CD14-positive monocyte (primary cell): ENCODE measurements around the gene TECPR2. TPM values are rescaled to one million over a fixed set of nuclear protein-coding genes. Genes with fewer than 3 reads are reported as not detected.
A peak's percentile ranks its signal among the peaks of the same experiment; 100 is the strongest.

Experiments used
- DNase-seq, 3 donors: peaks; one replicate each; pipeline ENCODE4 v3.0.0-alpha.2; 2011 to 2022
- H2AFZ ChIP-seq: 2 replicates; pipeline ENCODE4 v1.6.0; 2012; ENCODE audit warnings: mild to moderate bottlenecking, low read depth, low read length, inconsistent platforms; ENCODE audit not compliant: insufficient read depth, poor library complexity, severe bottlenecking
- H3K27ac ChIP-seq, 2 donors: 1 replicate in 1 of 2; 2 replicates in 1 of 2; pipeline ENCODE4 v1.5.1; 2012 to 2013; ENCODE audit warnings: low read length in 2 of 2, control low read depth in 1 of 2, inconsistent platforms in 1 of 2, low read depth in 1 of 2, mild to moderate bottlenecking in 1 of 2
- H3K27me3 ChIP-seq, 2 donors: one replicate each; pipeline versions ENCODE4 v1.6.0 to v1.6.1; 2011 to 2013; ENCODE audit warnings: low read length in 2 of 2; ENCODE audit not compliant: control insufficient read depth in 2 of 2, insufficient read depth in 2 of 2
- H3K36me3 ChIP-seq, 2 donors: replicated peaks in 1 of 2; 1 replicate in 1 of 2; 2 replicates in 1 of 2; pipeline versions ENCODE4 v1.5.1 to v1.6.1; 2012 to 2013; ENCODE audit warnings: low read length in 2 of 2, control low read depth in 1 of 2, inconsistent platforms in 1 of 2, mild to moderate bottlenecking in 1 of 2; ENCODE audit not compliant: insufficient read depth in 2 of 2, control insufficient read depth in 1 of 2
- H3K4me1 ChIP-seq, 2 donors: 1 replicate in 1 of 2; 2 replicates in 1 of 2; pipeline versions ENCODE4 v1.5.1 to v1.6.1; 2012 to 2013; ENCODE audit warnings: low read length in 2 of 2, control low read depth in 1 of 2, inconsistent platforms in 1 of 2, mild to moderate bottlenecking in 1 of 2, moderate library complexity in 1 of 2; ENCODE audit not compliant: insufficient read depth in 2 of 2, control insufficient read depth in 1 of 2
- H3K4me2 ChIP-seq: replicated peaks from 2 replicates; pipeline ENCODE3; 2012; ENCODE audit warnings: low read length, moderate library complexity, mild to moderate bottlenecking; ENCODE audit not compliant: poor library complexity, severe bottlenecking; ENCODE audit errors: extremely low read depth
- H3K4me3 ChIP-seq, 3 experiments: fragments of 200-600 bp in 1 of 3; sonication (generic) in 1 of 3; replicated peaks in 1 of 3; 1 replicate in 2 of 3; 2 replicates in 1 of 3; pipeline ENCODE4 v1.5.1; 2011 to 2013; ENCODE audit warnings: low read length in 3 of 3, mild to moderate bottlenecking in 3 of 3, control low read depth in 2 of 3, low read depth in 2 of 3, inconsistent platforms in 1 of 3, moderate library complexity in 1 of 3
- H3K79me2 ChIP-seq: 2 replicates; pipeline ENCODE4 v1.6.0; 2012; ENCODE audit warnings: mild to moderate bottlenecking, control low read depth, inconsistent platforms, low read length, moderate library complexity; ENCODE audit not compliant: insufficient read depth
- H3K9ac ChIP-seq: 2 replicates; pipeline ENCODE4 v1.6.0; 2017; ENCODE audit warnings: low read length, mild to moderate bottlenecking; ENCODE audit not compliant: insufficient read depth, poor library complexity, severe bottlenecking
- H3K9me3 ChIP-seq, 2 donors: replicated peaks in 1 of 2; 1 replicate in 1 of 2; 2 replicates in 1 of 2; pipeline versions ENCODE4 v1.5.1 to v1.6.1; 2012 to 2013; ENCODE audit warnings: low read length in 2 of 2, control low read depth in 1 of 2; ENCODE audit not compliant: control insufficient read depth in 1 of 2, insufficient read depth in 1 of 2
- H4K20me1 ChIP-seq: 2 replicates; pipeline ENCODE4 v1.6.0; 2012; ENCODE audit warnings: mild to moderate bottlenecking, low read length, control low read depth, moderate library complexity; ENCODE audit not compliant: insufficient read depth
- H3K27ac Mint-ChIP-seq, 7 donors: one replicate each; pipeline ENCODE4 v1.8.0; 2020; ENCODE audit warnings: mild to moderate bottlenecking in 7 of 7, mixed read lengths in 7 of 7, moderate library complexity in 6 of 7, inconsistent platforms in 2 of 7
- H3K27me3 Mint-ChIP-seq, 3 donors: one replicate each; pipeline ENCODE4 v1.8.0; 2021 to 2022; ENCODE audit warnings: low read depth in 3 of 3, mild to moderate bottlenecking in 3 of 3, mixed read lengths in 3 of 3, moderate library complexity in 3 of 3, inconsistent platforms in 1 of 3
- H3K36me3 Mint-ChIP-seq, 2 donors: one replicate each; pipeline ENCODE4 v1.8.0; 2020; ENCODE audit warnings: mixed read lengths in 2 of 2, inconsistent platforms in 1 of 2, mild to moderate bottlenecking in 1 of 2
- H3K4me1 Mint-ChIP-seq: one replicate; pipeline ENCODE4 v1.8.0; 2020; ENCODE audit warnings: mild to moderate bottlenecking, mixed read lengths
- H3K4me3 Mint-ChIP-seq, 2 donors: one replicate each; pipeline ENCODE4 v1.8.0; 2020; ENCODE audit warnings: mild to moderate bottlenecking in 2 of 2, mixed read lengths in 2 of 2, moderate library complexity in 1 of 2
- H3K9me3 Mint-ChIP-seq, 7 donors: one replicate each; pipeline ENCODE4 v1.8.0; 2020 to 2022; ENCODE audit warnings: mixed read lengths in 7 of 7, mild to moderate bottlenecking in 6 of 7, moderate library complexity in 6 of 7, inconsistent platforms in 2 of 7
- WGBS: methylation state at CpG from one replicate; pipeline ENCODE4 v1.1.5; 2013; ENCODE audit warnings: missing lambda C conversion rate; ENCODE audit not compliant: insufficient coverage; 5-methylcytosine and 5-hydroxymethylcytosine counted together
- intact Hi-C, 2 donors: fragments of 100-400 bp; cut with micrococcal nuclease; formaldehyde crosslinking; loops; one replicate each; pipeline versions ENCODE4 v1.15.0 to v1.15.1; 2023
- polyA plus RNA-seq, 3 donors: library from polyadenylated mRNA; depleted of rRNA in 1 of 3; unstranded in 2 of 3; stranded (reverse) in 1 of 3; fragments of 300-500 nt in 2 of 3; fragments of >200 nt in 1 of 3; fragmentation: Illumina TruSeq in 2 of 3; gene quantifications; 1 replicate in 2 of 3; 2 replicates in 1 of 3; pipeline ENCODE4 v1.2.3, GENCODE V29; 2012 to 2021
- TF ChIP-seq, protein P1 (sequence below): fragments of 200-600 bp; IDR thresholded peaks from one replicate; pipeline ENCODE4 v1.8.0; 2022; ENCODE audit warnings: antibody characterized with exemption, mild to moderate bottlenecking

The TECPR2 gene
- polyA plus RNA-seq, 3 donors, result 2.8 to 10.4 (median 6.4) TPM

GRCh38 chr14:102318781-102319276 lies 43.9 kb upstream of the TECPR2 start:
- H3K27me3 ChIP-seq, result no peaks in the 10 kb centered on the region
- H3K9me3 ChIP-seq, result no peaks in the 10 kb centered on the region
- no peaks in the 10 kb centered on the region for H3K9me3 Mint-ChIP-seq
- H3K4me1 ChIP-seq, result peaks cover 51 to 62% of the 10 kb centered on the region in 2 donors
- no peaks in the 10 kb centered on the region for H3K79me2 ChIP-seq
- H3K36me3 Mint-ChIP-seq, result no peaks in the 10 kb centered on the region
- WGBS, result 100% methylated on average over 4 of the region's 15 CpGs
- H3K36me3 ChIP-seq, result no peaks in the 10 kb centered on the region
- intact Hi-C loops, result loop anchor here in 1 of 2 donors (5.0 to 10.0 kb wide), 5 partner anchors 43 to 354 kb away; partner anchors contain the start of genes CINP, DYNC1H1, HSP90AA1 and TECPR2
- H3K9ac ChIP-seq, result peak overlapping the region; percentile 74
- H4K20me1 ChIP-seq, result no peaks in the 10 kb centered on the region
- peak overlapping the region; percentile 81 to 93 (median 87) for H3K4me3 ChIP-seq
- peaks cover 2 to 4% (median 3%) of the 10 kb centered on the region in 3 donors for H3K27me3 Mint-ChIP-seq
- H3K4me1 Mint-ChIP-seq, result peaks cover 56% of the 10 kb centered on the region
- DNase-seq, result peak in 1 of 3 donors; percentile 17
- peak overlapping the region; percentile 67 for H3K4me2 ChIP-seq
- peak overlapping the region; percentile 79 for H2AFZ ChIP-seq
- H3K4me3 Mint-ChIP-seq, result peak overlapping the region; percentile 89 to 96
- peak overlapping the region; percentile 92 to 98 (median 97) for H3K27ac Mint-ChIP-seq
- H3K27ac ChIP-seq, result peak overlapping the region in 1 of 2 donors; percentile 92
- TF ChIP-seq, protein P1, sequence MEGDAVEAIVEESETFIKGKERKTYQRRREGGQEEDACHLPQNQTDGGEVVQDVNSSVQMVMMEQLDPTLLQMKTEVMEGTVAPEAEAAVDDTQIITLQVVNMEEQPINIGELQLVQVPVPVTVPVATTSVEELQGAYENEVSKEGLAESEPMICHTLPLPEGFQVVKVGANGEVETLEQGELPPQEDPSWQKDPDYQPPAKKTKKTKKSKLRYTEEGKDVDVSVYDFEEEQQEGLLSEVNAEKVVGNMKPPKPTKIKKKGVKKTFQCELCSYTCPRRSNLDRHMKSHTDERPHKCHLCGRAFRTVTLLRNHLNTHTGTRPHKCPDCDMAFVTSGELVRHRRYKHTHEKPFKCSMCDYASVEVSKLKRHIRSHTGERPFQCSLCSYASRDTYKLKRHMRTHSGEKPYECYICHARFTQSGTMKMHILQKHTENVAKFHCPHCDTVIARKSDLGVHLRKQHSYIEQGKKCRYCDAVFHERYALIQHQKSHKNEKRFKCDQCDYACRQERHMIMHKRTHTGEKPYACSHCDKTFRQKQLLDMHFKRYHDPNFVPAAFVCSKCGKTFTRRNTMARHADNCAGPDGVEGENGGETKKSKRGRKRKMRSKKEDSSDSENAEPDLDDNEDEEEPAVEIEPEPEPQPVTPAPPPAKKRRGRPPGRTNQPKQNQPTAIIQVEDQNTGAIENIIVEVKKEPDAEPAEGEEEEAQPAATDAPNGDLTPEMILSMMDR, result no peak

- H3K27me3 ChIP-seq, result no peaks in the 10 kb centered on the region
Measured at GRCh38 chr14:102319351-102320032, 43.2 kb upstream of the TECPR2 start, which contains the start of gene ZNF839. Gene ZNF839 (plus strand): TSS chr14:102319746. CDS start chr14:102319766, 20 bp downstream.

More at GRCh38 chr14:102319351-102320032, 43.2 kb upstream of the TECPR2 start, which contains the start of gene ZNF839:
- intact Hi-C loops, result loop anchor here (5.0 to 10.0 kb wide), 5 partner anchors 43 to 355 kb away; partner anchors contain the start of genes WDR20 (in 2 of the 2), CINP (in 1 of the 2), DYNC1H1 (in 1 of the 2) and HSP90AA1 (in 1 of the 2)
- no peaks in the 10 kb centered on the region for H3K79me2 ChIP-seq
- H2AFZ ChIP-seq, result peak within 1 kb of the TSS; percentile 79
- H3K4me2 ChIP-seq, result peak within 1 kb of the TSS; percentile 67
- peak within 1 kb of the TSS; percentile 81 to 93 (median 87) for H3K4me3 ChIP-seq
- H3K27ac ChIP-seq, result peak within 1 kb of the TSS; percentile 70 to 92
- Mint-ChIP-seq H3K27me3 (peaks cover 0 to 3% (median 2%) of the 10 kb centered on the region in 3 donors), H3K4me3 (peak within 1 kb of the TSS; percentile 89 to 96), H3K4me1 (peaks cover 51% of the 10 kb centered on the region), H3K9me3 (no peaks in the 10 kb centered on the region), H3K36me3 (no peaks in the 10 kb centered on the region), H3K27ac (peak within 1 kb of the TSS; percentile 92 to 98 (median 97))
- H4K20me1 ChIP-seq, result no peaks in the 10 kb centered on the region
- under 1% methylated on average over 69 of the region's 71 CpGs for WGBS
- peak within 1 kb of the TSS; percentile 74 for H3K9ac ChIP-seq
- peaks cover 47 to 55% of the 10 kb centered on the region in 2 donors for H3K4me1 ChIP-seq
- no peaks in the 10 kb centered on the region for H3K9me3 ChIP-seq
- DNase-seq, result peak; percentile 82 to 89 (median 88)
- TF ChIP-seq, protein P1, result no peak
- H3K36me3 ChIP-seq, result no peaks in the 10 kb centered on the region
